Measurements from ENCODE around the gene ACVR2B.

ACVR2B gene

GRCh38 chr3:38458796-38459498, 5.3 kb downstream of the ACVR2B start:
- no peak for DNase-seq (ENCODE audit: low read depth in 2 of 2)

- no peak for DNase-seq (ENCODE audit: low read depth in 2 of 2)
Observed at GRCh38 chr3:38459499-38460048, 5.9 kb downstream of the ACVR2B start.

- DNase-seq (ENCODE audit: low read depth in 2 of 2), result no peak
Observed at GRCh38 chr3:38460377-38461270, 6.9 kb downstream of the ACVR2B start.

DNA sequence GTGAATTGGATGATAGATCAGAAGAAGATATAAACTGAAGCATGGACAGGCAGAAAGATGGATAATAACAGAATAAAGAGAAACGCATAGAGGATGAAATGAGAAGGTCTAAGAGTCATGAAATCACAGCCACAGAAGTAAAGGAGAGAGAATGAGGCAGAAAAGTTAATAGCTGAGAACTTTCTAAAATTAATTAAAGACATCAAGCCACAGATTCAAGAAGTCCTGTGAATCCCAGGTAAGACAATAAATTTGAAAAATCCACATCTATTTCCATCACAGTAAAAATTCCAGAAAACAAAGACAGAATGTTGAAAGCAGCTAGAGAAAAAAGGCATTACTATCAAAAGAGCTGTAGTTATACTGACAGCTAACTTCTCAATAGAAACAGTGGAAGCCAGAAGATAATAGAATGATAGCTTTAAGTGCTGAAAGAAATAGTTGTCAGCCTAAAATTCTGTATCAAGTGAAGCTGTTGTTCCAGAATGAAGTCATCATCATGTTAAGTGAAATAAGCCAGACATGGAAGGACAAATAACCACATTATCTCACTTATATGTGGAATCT, 12.0 kb downstream of the ACVR2B start:
- no peak for DNase-seq (ENCODE audit: low read depth in 2 of 2)

DNA sequence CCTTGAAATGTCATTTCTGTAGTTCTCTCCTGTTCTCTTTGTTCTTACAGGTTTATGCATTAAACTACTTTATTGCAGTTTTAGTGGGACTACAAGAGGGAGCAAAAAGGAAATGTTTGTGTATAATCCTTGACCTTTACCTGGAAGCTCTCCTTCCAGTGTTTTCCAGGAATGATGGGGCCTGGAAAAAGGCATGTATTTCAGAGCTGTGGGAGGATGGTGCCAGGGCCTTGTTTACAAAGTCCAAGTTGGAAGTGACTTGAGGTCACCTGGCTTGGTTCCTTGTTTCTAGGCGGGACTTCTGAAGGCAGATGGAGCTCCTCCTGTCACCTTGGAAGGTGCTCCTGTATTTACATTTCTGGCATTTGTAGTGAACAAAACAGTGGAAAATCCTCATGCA, 15.1 kb downstream of the ACVR2B start:
- no peak for DNase-seq (ENCODE audit: low read depth in 2 of 2)

DNA sequence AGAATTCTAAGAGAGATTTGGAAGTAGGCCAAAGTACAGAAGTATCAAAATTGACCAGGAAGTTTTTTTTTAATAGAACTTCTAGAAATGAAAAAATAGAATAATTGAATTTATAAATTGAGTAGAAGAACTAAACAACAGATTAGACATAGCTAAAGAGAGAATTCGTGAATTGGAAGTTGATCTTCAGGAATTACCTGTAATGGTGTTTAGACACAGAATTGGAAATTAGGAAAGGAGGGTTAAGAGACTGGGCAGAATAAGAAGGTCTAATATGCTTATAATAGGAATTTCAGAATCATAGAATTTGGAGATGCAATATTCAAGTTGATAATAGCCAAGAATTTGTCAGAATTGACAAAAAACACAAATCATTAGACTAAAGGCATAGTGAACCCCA, 16.2 kb downstream of the ACVR2B start:
- no peak for DNase-seq (ENCODE audit: low read depth in 2 of 2)

GRCh38 chr3:38471260-38471857, 17.7 kb downstream of the ACVR2B start:
- DNase-seq (ENCODE audit: low read depth in 2 of 2), result no peak

DNA sequence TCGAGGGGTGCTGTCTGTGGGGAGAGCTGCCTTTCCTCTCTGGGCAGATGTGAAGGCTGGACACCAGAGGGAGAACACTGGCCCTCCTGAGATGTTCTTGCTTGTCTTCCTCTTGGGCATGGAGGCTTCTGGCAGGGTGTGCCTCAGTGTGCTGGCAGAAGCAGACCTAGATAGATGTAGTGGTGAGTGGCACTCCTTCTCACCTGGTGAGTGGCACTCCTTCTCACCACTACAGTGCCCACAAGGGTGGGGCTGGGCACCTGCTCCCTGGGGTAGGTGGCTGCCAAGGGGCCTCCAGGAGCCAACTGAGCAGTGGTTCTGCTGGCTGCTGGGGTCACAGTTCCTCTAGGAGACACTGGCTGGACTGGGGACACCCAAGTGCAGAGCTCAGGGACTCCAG, 18.7 kb downstream of the ACVR2B start:
- DNase-seq (ENCODE audit: low read depth in 2 of 2), result no peak

DNA sequence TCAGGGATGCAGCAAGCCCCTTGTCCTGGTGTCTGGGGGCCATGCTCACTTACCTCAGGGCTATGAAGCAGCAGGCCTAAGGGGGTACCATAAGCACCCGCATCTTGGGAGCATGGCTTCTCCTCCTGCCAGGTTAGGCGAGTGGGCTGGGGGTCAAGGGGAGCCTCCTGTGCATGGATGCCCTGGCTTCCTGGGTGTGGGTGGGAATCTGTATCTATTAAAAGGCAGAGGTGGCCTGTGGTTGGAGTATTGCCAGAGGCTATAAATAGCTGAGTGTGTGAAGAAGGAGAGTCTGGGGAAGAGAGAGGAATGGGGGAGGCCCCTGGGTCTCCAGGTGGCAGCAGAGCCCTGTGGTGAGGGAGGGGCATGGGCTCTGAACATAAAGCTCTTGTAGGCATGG, 19.5 kb downstream of the ACVR2B start:
- no peak for DNase-seq (ENCODE audit: low read depth in 2 of 2)

DNA sequence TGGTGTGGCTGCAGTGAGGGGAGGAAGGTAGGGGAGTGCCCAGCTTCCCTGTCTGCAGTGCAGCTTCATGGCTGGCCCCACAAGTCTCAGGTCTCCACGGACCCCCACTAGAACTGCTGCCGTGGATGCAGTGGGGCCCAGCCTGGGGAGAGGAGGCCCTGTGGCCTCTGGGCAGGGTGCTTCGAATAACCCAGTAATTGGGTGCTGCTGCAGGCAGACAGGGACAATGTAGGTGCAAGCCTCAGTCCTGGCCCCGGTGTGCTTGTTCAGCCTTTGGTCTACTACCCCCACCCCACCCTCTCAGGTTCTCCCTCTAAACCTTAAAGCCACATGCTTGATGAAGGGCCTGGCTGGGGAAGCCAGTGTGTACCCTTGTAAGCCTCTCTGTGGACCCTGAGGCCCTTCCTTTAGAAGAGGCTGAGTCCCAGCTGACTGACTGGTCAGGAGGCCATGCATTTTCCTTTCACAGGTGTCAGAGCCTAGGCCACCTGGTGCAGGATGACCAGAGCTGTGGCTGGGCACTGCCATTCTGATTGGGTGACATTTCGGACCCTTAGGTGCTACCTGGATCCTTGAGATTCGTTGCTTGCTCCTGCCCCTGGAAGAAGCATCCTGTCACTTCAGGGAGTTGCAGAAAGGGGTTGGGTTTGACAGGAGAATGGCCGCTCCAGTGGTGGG, 21.4 kb downstream of the ACVR2B start:
- no peak for DNase-seq (ENCODE audit: low read depth in 2 of 2)

DNA sequence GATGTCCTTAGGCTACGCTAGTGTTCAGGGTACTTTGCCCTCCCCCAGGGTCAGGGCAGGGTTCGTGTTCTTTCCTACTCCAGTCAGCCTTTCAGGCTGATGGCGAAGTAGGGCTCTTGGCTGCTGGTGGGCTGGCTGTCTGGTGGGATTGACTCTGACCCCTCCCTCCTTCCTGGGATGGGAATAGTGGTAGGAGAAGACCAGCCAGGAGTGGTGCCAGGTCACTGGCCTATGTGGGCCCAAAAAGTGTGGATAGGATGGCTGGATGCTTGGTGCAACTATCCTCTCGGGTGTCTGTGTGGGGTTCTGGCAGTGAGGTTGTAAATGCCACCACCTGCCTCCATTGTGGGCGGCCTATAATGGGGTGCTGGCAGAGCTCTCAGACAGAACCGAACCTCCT, 22.0 kb downstream of the ACVR2B start:
- DNase-seq (ENCODE audit: low read depth in 2 of 2), result no peak

DNA sequence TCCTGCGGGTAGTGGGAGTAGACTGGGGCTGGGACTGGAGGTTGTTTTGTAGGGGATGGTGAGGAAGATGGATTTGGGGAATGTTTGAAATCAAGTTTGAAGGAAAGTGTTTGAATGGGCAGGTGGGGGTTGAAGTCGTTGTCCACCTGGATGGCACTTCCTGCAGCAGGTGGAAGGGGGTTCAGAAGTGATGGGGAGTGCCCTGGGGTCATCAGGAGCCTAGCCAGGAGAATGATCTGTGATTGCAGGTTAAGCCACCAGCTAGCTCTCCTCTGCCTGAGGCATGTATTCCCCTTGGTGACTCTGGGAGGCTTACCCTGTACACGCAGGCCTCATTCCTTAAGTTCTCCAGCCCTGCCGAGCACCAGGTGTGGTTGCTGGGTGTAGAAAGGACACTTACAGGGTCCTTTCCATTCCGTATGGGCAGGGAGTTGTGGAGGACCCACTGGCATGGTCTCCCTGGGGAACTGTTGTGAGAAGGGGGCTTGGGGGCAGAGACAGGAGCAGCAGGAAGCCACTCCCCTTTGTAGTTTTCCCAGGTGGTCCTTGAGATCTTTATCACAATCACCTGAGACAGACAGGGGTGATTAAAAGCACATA, 22.6 kb downstream of the ACVR2B start:
- DNase-seq (ENCODE audit: low read depth in 2 of 2), result no peak

- no peak for DNase-seq (ENCODE audit: low read depth in 2 of 2)
Observed at GRCh38 chr3:38477057-38477820, 23.5 kb downstream of the ACVR2B start.

DNA sequence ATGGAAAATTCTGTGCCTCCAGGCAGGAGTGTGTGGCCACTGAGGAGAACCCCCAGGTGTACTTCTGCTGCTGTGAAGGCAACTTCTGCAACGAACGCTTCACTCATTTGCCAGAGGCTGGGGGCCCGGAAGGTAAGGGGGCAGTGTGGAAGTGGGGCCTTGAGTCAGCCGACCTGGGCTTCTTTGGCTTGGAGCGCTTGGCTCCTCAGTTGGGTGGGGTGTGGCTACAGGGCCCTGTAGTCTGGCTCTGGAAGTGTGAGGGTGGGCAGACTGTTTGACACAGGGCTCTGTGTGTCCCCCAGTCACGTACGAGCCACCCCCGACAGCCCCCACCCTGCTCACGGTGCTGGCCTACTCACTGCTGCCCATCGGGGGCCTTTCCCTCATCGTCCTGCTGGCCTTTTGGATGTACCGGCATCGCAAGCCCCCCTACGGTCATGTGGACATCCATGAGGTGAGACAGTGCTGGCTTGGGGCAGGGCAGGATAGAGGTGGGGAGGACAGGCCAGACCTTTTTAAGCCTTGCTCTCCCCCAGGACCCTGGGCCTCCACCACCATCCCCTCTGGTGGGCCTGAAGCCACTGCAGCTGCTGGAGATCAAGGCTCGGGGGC, 24.3 kb downstream of the ACVR2B start:
- DNase-seq (ENCODE audit: low read depth in 2 of 2), result no peak

DNA sequence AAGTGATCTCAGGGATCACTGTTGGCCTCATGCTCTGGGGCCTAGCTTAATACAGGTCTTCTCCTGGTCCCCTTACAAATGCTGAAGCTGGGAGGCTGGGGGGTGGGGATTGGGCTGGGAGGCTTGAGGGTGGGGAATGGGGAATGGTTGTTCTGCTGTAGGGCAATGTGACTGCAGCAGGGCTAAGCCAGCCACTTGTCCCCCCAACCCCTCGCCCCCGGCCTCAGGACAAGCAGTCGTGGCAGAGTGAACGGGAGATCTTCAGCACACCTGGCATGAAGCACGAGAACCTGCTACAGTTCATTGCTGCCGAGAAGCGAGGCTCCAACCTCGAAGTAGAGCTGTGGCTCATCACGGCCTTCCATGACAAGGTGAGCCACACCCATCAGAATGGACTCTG, 25.2 kb downstream of the ACVR2B start:
- no peak for DNase-seq (ENCODE audit: low read depth in 2 of 2)

GRCh38 chr3:38479431-38480092, 25.9 kb downstream of the ACVR2B start:
- peak; percentile 15 to 27 for DNase-seq (ENCODE audit: low read depth in 2 of 2)

GRCh38 chr3:38480093-38480445, 26.4 kb downstream of the ACVR2B start:
- DNase-seq (ENCODE audit: low read depth in 2 of 2), result no peak

- no peak for DNase-seq (ENCODE audit: low read depth in 2 of 2)
Observed at GRCh38 chr3:38480930-38481329, 27.2 kb downstream of the ACVR2B start.

GRCh38 chr3:38482951-38483350, 29.3 kb downstream of the ACVR2B start:
- DNase-seq (ENCODE audit: low read depth in 2 of 2), result no peak

DNA sequence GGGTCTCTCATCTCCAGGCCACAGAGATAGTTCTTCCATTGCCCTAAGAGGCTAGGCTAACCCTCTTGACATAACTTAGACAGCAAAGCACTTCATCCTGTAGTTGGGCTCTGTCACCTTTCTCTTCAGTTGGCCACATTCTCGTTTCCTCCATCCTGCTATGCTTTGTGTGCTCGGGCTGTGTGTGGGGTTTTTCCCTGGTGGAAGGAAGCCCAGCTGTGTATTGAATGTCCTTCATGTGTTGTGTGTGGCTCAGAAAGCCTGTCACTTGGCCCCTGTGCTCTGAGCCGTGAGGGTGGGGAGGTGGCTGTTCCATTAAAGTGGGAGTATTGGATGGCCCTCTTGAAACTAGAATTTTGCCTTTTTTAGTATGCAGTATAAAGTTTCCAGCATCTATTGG, 33.6 kb downstream of the ACVR2B start:
- no peak for DNase-seq (ENCODE audit: low read depth in 2 of 2)
